ENCODE measurements around the gene MTG1.
"Not testable (repeated sequence)": the region's sequence is repeated elsewhere in the genome, so short reads cannot be mapped to it uniquely, and the experiment has no call there.

Gene MTG1

DNA sequence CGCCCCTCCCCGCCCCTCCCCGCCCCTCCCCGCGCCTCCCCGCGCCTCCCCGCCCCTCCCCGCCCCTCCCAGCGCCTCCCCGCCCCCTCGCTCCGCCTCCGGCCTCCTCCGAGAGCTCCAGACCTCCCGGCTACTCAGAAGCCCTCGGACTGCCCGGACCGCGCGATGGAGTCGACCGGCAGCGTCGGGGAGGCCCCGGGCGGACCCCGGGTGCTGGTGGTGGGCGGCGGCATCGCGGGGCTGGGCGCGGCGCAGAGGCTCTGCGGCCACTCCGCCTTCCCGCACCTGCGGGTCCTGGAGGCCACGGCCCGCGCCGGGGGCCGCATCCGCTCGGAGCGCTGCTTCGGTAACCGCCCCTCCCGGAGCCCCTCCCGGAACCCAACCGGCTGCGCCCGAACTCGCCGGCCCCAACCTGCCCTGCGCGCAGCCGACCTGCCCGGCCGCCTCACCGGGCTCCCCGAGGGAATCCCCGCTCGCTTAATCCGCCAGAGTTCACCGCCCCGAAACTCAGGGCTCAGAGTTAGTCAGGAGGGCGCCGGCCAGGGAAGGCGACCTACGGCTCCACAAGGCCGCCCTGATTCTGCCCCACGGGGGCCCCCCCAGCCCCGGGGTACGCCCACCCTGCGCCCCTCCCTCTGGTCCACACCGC is 14.7 kb upstream of the MTG1 start, which contains the start of gene PAOX:
Gene PAOX, plus strand, starts transcription at position 111 of the 649 bp plus-strand sequence. Its CDS starts 55 bp downstream, at position 166.
- FAIRE-seq (no peak), DNase-seq (ENCODE audit: insufficient read length, low spot score) (no peak)
- TF ChIP-seq, protein P1, sequence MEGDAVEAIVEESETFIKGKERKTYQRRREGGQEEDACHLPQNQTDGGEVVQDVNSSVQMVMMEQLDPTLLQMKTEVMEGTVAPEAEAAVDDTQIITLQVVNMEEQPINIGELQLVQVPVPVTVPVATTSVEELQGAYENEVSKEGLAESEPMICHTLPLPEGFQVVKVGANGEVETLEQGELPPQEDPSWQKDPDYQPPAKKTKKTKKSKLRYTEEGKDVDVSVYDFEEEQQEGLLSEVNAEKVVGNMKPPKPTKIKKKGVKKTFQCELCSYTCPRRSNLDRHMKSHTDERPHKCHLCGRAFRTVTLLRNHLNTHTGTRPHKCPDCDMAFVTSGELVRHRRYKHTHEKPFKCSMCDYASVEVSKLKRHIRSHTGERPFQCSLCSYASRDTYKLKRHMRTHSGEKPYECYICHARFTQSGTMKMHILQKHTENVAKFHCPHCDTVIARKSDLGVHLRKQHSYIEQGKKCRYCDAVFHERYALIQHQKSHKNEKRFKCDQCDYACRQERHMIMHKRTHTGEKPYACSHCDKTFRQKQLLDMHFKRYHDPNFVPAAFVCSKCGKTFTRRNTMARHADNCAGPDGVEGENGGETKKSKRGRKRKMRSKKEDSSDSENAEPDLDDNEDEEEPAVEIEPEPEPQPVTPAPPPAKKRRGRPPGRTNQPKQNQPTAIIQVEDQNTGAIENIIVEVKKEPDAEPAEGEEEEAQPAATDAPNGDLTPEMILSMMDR (IDR thresholded peaks at IDR 0.05; ENCODE audit: insufficient read depth, missing control alignments), result no peak

DNA sequence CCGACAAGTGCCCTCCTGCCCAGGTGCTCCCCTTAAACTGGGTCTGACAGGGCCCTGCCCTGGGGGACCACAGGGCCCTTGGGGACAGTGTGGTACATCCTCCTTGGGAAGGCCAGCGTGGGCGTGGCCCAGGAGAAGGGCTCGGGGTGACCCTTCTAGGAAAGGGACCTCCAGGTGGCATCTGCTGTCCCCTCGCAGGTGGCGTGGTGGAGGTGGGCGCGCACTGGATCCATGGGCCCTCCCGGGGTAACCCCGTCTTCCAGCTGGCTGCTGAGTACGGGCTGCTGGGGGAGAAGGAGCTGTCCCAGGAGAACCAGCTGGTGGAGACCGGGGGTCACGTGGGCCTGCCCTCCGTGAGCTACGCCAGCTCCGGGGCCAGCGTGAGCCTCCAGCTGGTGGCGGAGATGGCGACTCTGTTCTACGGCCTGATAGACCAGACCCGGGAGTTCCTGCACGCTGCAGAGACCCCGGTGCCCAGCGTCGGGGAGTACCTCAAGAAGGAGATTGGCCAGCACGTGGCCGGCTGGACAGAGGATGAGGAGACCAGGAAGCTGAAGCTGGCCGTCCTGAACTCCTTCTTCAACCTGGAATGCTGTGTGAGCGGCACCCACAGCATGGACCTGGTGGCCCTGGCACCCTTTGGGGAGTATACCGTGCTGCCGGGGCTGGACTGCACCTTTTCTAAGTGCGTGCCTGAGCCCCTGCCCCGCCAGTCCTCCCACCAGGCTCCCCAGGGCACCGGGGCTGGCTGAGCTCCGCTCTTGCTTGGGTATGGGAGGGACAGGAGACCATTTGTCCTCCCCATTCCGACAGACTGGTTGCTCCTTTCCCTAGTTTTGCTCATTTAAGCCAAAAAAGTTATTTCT is 13.9 kb upstream of the MTG1 start:
- FAIRE-seq (no peak), DNase-seq (ENCODE audit: insufficient read length, low spot score) (no peak)
- TF ChIP-seq, protein P1 (IDR thresholded peaks at IDR 0.05; ENCODE audit: insufficient read depth, missing control alignments), result no peak

DNA sequence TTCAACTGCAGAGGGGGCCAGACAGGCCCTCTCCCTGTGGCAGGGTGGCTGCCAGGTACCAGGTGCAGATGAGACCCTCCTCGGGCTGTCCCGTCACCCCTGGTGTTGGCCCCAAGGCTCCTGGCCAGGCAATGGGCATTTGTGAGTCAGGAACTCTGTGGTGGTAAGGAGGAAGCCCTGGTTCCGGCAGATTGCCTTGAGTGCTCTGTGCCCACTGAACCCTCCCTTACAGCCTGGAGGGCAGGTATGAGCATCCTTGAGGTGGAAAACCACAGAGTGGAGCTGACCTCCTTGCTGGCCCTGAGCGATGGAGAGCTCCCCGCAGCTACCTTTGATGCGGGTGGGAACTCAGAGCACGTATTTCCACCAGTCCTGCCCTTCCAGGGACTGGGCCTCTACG is 12.9 kb upstream of the MTG1 start:
- FAIRE-seq (no peak), DNase-seq (ENCODE audit: insufficient read length, low spot score) (no peak)
- TF ChIP-seq, protein P1 (IDR thresholded peaks at IDR 0.05; ENCODE audit: insufficient read depth, missing control alignments), result no peak

DNA sequence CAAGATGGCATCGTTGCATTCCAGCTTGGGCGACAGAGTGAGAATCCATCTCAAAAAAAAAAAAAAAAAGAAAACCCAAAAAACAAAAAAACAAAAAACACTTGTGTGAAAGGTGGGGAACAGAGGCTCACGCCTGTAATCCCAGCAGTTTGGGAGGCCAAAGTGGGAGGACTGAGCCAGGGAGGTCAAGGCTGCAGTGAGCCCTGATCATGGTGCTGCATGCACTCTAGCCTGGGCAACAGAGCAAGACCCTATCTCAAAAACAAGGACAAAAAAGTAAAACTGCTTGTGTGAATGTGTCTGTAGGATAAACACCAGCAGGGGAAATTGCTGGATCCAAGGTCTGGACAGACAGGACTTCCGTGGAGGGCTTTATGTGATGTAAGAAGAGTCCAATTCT is 10.4 kb upstream of the MTG1 start:
- no peak for DNase-seq (ENCODE audit: insufficient read length, low spot score)
- no peak for FAIRE-seq
- TF ChIP-seq, protein P1 (IDR thresholded peaks at IDR 0.05; ENCODE audit: insufficient read depth, missing control alignments), result no peak

DNA sequence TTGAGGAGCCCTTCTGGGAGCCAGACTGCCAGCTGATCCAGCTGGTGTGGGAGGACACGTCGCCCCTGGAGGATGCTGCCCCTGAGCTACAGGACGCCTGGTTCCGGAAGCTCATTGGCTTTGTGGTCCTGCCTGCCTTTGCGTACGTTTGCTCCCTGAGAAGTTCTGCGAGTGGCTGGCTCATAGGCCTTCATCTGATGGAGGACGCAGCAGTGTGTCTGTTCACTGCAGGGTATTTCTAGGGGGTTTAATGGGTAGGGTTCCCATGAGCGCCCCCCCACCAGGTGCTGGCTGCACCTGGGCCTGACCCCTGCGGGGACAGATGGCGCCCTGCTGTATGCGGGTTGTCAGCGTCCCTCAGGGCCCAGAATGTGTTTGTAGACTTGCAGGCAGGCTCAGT is 9.9 kb upstream of the MTG1 start:
- FAIRE-seq (no peak), DNase-seq (ENCODE audit: insufficient read length, low spot score) (no peak)
- TF ChIP-seq, protein P1 (IDR thresholded peaks at IDR 0.05; ENCODE audit: insufficient read depth, missing control alignments), result no peak

DNA sequence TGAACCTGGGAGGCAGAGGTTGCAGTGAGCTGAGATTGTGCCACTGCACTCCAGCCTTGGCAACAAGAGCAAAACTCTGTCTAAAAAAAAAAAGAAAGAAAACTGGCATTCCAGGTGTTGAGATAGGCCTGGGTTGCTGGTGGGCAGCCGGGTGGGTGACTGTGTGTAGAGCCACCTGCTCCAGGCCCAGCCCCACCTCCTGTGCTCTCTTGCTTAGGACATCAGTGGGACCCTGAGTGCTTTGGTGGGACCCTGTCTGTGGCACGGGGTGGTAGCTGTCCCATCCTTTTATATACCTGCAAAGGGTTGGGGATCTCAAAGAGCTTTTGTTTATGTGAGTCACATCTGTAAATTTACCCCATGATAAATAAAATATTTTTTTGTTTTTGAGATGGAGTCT is 8.7 kb upstream of the MTG1 start:
- no peak for FAIRE-seq
- TF ChIP-seq, protein P1 (IDR thresholded peaks at IDR 0.05; ENCODE audit: insufficient read depth, missing control alignments), result no peak
- no peak for DNase-seq (ENCODE audit: insufficient read length, low spot score)

DNA sequence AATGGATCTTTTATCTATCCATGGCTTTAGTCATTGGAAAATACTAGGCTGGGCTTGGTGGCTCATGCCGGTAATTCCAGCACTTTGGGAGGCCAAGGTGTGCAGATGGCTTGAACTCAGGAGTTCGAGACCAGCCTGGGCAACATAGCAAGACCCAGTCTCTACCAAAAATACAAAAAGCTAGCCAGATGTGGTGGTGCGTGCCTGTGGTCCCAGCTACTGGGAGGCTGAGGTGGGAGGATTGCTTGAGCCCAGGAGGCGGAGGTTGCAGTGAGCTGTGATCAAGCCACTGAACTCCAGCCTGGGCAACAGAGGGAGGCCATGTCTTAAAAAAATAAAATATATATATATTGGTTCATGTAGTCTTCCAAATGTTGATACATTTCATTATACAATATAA is 7.0 kb upstream of the MTG1 start:
- not testable (repeated sequence) for FAIRE-seq; DNase-seq (ENCODE audit: insufficient read length, low spot score)
